Mesenteric fat pad (tissue), 1 donor: ENCODE data around the gene ZNF771. TPM values are rescaled to one million over a fixed set of nuclear protein-coding genes. Genes with fewer than 3 reads are reported as not detected.
"Not testable (repeated sequence)": the region's sequence is repeated elsewhere in the genome, so short reads cannot be mapped to it uniquely, and the experiment has no call there.

ENCODE experiments used
- DNase-seq: peaks from one replicate; pipeline ENCODE4 v3.0.0-alpha.2; 2020; ENCODE audit warnings: low spot score
- total RNA-seq: library from RNA; stranded (reverse); fragmentation: NEBNext Ultra II Directional; extraction: Animal tissue kit (Norgen Biotek cat#: 25700); gene quantifications from one replicate; pipeline ENCODE4 v1.2.1, GENCODE V29; 2021
- donor health status: DM: yes; HTN: yes; CAD: no.

ZNF771 gene
- total RNA-seq, 1 donor from 2014 or later = 6.3 TPM

- DNase-seq = peak; percentile 95
Measured at GRCh38 chr16:30429678-30430427, 22.4 kb downstream of the ZNF771 start, which contains the start of gene DCTPP1. TSS of gene DCTPP1 (minus strand) at chr16:30430030. CDS start at chr16:30429980, 50 bp downstream.

DNA sequence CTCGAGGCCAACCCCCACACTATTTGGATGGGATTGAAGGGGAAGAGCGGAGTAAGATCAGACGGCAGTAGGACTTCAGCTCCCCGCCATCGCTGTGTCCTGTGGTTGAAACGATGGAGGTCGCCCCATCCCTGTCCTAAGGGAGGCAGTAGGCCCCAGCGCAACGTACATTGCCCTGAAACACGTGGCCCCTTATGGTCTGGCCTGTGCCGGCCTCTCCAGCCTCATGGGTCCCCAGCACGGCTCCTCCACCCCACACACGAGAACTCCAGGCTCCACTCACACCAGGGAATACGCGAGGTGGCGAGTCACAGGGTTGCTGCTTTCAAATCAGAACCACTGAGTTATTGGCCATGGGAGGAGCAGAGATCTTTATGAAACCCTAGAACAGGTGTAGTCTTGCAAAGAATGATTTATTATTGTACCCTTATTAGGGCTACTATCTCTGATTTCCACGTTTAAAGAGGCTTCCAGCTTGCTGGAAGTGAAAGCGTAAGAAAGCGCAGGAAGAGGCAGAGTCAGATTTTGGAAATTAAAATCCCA lies 23.1 kb downstream of the ZNF771 start:
- DNase-seq = no peak

- no peak for DNase-seq
Measured at GRCh38 chr16:30434852-30435251, 27.4 kb downstream of the ZNF771 start.

GRCh38 chr16:30437511-30438046 lies 30.2 kb downstream of the ZNF771 start:
- no peak for DNase-seq

GRCh38 chr16:30438835-30439234 lies 31.4 kb downstream of the ZNF771 start:
- no peak for DNase-seq

DNA sequence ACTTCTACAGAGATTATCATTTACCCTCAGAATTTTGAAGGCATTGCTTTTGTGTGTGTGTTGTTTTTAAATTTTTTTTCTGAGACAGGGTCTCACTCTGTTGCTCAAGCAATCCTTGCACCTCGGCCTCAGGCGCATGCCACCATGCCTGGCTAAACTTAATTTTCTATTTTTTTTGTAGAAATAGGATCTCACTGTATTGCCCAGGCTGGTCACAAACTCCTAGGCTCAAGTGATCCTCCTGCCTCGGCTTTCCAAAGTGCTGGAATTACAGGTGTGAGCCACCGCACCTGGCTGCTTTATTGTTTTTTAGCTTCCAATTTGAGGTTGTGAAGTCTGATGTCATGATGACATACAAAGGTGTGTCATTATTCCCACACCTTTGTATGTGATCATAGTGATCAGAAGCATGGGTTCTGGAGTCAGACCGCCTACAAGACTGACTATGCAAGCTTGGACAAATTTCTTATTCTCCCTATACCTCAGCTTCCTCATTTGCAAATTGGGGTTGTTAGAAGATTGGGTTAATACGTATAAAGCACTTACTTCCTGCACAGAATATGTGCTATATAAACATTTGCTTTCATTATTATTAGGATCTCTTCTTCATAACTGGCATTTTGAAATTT lies 32.4 kb downstream of the ZNF771 start:
- no peak for DNase-seq

- no peak for DNase-seq
Measured at GRCh38 chr16:30443631-30444030, 36.2 kb downstream of the ZNF771 start.

DNA sequence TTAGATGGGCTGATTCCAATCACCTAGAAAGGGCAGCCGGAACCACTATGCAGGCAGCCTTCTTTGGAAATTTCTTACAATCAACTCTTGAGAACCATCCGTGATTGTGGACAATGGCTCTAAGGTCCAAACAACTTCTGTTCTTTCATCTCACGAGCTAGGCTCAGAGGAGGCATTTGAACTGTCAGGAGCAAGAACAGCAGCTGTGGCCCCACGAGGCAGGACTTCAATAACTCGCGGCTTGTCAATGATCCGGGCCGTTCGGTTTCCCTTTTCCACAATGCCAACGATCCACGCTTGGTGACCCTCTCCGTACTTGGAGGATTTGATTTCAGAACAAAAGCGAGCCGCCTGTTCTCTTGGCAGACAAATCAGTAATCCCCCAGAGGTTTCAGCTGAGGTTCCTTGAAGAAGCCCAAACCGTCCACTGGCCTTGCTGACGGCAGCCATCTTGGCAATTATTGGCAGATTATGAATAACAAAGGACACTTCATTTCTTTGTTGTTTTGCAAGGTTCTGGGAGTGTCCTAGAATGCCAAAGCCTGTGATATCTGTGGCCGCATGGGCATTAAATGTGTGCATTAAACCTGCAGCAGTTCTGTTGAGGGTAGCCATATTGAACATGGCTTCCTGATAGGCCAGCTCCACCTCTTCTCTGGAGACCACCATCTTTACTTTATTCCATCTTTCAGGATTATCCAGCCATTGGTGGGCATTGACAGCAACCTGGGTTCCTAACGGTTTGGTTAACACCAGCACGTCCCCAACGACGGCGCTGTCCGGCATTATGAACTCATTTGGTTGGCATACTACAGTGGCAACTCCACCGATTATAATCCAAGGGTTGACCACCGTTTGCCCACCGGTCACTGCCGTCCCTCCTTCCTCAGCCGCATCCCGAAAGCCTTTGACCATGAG lies 37.1 kb downstream of the ZNF771 start:
- no peak for DNase-seq

DNA sequence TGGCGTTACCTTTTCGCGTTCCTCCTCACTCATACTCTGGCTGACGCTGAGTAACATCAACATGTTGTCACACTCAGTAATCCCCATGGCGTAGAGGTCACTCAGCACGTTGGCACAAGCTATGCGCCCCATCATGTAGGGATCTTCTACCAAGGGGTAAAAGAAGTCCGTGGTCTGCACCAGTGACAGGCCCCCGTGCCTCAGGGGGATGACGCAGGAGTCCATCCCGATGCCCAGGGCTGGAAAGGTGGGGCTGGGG lies 37.7 kb downstream of the ZNF771 start:
- DNase-seq = no peak

- DNase-seq = peak; percentile 97
Measured at GRCh38 chr16:30445408-30446202, 38.2 kb downstream of the ZNF771 start, which contains the start of gene SEPHS2. TSS of gene SEPHS2 (minus strand) at chr16:30445874. CDS start at chr16:30445727, 147 bp downstream.

- no peak for DNase-seq
Measured at GRCh38 chr16:30446203-30446595, 38.8 kb downstream of the ZNF771 start.

GRCh38 chr16:30447512-30448226 lies 40.3 kb downstream of the ZNF771 start:
- no peak for DNase-seq

- no peak for DNase-seq
Measured at GRCh38 chr16:30449116-30449435, 41.7 kb downstream of the ZNF771 start.

DNA sequence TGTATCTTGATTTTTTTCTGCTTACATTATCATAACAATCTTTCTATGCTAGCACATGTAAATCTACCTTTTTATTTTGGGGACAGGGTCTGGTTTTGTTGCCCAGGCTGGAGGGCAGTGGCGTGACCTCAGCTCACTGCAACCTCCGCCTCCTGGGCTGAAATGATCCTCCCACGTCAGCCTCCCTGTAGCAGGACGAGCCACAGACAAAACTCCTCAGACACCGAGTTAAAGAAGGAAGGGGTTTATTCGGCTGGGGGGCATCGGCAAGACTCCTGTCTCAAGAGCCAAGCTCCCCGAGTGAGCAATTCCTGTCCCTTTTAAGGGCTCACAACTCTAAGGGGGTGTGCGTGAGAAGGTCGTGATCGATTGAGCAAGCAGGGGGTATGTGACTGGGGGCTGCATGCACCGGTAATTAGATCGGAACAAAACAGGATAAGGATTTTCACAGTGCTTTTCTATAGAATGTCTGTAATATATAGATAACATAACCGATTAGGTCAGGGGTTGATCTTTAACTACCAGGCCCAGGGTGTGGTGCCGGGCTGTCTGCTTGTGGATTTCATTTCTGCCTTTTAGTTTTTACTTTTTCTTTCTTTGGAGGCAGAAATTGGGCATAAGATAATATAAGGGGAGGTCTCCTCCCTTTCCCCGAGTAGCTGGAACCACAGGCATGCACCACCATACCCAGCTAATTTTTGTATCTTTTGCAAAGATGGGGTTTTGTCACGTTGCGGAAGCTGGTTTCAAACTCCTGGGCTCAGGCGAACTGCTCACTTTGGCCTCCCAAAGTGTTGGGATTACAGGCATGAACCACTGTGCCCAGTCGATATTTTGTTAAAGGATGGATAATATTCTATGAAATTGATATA lies 45.5 kb downstream of the ZNF771 start:
- not testable (repeated sequence) for DNase-seq

DNA sequence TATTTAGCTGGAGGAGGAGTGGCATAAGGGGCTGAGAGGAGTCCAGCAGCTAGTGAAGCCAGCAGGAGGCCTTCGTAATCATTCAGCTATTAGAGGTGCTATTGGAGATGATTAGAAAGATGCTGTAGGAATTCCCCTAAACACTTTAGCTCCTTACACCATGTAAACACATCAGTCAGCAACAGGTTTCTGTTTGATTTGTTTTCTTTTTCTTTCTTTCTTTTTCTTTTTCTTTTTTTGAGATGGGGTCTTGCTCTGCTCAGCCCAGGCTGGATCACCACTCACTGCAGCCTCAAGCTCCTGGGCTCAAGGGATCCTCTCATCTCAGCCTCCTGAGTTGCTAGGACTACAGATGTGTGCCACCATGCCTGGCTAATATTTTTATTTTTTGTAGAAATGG lies 48.9 kb downstream of the ZNF771 start:
- no peak for DNase-seq

GRCh38 chr16:30457256-30457655 lies 49.9 kb downstream of the ZNF771 start:
- DNase-seq = no peak

DNA sequence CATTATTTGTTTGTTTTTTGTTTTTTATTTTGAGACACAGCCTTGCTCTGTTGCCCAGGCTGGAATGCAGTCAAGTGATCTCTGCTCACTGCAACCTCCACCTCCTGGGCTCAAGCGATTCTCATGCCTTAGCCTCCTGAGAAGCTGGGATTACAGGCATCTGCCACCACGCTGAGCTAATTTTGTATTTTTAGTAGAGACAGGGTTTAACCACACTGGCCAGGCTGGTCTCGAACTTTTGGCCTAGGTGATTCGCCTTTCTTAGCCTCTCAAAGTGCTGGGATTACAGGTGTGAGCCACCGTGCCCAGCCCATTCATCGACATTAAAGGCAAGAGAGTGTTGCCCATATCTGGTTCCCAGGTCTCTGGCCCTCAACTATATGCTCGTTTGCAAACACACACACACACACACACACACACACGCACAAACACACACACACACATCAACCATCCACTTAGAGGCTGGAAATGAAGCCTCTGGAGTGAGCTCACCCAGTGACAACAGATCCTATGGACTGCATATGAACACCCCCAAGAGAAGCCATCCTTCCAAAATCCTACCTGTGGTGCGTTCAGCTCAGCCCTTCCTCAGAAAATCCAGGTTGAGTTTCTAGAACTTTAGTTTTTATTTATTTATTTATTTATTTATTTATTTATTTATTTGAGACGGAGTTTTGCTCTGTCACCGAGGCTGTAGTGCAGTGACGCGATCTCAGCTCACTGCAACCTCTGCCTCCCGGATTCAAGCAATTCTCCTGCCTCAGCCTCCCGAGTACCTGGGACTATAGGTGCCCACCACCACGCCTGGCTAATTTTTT lies 50.5 kb downstream of the ZNF771 start:
- DNase-seq = no peak
